IPS DF 4.7 (cell line): ENCODE data around the gene POLE.
"Not testable (repeated sequence)": the region's sequence is repeated elsewhere in the genome, so short reads cannot be mapped to it uniquely, and the experiment has no call there.

Experiments
- DNase-seq: peaks from one replicate; pipeline ENCODE4 v3.0.0-alpha.2; 2013; ENCODE audit warnings: low spot score; ENCODE audit errors: extremely low read depth

POLE gene

DNA sequence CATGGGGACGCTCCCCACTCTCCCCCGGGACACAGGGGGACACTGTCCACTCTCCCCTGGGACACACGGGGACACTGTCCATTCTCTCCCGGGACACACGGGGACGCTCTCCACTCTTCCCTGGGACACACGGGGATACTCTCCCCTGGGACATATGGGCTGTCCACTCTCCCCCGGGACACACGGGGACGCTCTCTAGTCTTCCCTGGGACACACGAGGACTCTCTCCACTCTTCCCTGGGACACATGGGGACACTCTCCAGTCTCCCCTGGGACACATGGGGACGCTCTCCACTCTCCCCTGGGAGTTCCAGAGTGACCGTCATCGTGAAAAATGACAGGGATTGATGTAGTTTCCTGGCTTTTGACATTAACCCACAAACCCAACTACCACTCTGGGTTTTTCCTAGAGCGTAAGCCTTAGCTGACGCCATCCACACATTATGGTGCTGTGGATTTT lies 71.5 kb downstream of the POLE start:
- no peak for DNase-seq

DNA sequence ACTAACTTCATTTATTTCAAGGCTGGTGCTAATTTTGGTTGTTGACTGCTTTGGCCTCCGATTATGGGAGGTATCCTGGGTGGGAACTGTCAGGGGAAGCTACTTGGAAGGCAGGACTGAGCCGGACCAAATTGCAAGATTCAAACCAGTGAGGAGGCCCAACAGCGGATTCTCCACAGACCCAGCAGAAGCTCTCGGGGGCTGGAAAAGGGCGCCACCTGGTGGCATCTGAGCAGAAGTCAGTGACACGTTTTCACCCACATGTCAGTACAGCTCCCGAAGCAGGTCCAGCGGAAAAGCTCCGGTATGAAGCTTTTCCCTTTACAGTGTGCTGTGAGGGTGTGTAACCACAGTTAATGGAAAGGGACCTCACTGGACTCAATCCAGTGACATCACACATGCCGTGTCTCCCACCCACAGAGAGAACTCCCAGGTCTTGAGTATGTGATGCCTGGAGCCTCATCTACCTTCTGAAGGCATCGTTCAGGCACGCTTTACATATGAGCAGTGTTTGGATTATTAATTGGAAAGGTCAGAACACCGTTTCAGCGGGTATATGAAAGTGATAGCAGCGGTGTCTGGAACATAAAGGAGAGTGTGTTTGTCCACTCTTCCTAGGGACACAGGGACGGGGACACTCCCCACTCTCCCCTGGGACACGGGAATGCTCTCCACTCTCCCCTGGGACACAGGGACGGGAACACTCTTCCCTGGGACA lies 72.1 kb downstream of the POLE start:
- no peak for DNase-seq

DNA sequence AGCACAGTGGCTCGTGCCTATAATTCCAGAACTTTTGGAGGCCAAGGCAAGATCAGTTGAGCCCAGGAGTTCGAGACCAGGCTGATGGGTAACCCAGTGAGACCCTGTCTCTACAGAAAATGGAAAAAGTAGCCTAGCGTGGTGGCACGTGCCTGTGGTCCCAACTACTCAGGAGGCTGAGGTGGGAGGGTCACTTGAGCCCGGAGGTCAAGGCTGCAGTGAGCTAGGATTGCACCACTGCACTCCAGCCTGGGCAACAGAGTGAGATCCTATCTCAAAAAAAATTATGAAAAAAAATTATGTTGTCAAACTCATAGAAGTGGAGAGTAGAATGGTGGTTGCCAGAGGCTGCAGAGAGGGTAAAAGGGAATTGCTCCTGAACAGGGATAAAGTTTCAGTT lies 73.1 kb downstream of the POLE start:
- no peak for DNase-seq

DNA sequence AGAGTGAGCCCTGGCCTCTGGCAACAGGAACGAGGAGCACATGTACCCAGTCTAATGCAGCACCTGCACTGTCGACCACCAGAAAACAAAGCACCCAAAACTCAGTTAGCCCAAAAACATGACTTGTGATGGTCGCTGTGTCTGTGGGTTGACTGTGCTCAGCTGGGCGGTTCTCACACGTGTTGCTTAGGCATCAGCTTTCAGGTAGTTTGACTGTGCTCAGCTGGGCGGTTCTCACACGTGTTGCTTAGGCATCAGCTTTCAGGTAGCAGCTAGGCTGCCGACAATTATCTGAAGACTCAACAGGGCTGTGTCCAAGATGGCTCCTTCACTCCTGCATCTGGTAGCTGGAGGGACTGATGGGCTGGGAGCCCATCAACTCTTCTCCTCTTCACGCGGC lies 75.5 kb downstream of the POLE start:
- no peak for DNase-seq

DNA sequence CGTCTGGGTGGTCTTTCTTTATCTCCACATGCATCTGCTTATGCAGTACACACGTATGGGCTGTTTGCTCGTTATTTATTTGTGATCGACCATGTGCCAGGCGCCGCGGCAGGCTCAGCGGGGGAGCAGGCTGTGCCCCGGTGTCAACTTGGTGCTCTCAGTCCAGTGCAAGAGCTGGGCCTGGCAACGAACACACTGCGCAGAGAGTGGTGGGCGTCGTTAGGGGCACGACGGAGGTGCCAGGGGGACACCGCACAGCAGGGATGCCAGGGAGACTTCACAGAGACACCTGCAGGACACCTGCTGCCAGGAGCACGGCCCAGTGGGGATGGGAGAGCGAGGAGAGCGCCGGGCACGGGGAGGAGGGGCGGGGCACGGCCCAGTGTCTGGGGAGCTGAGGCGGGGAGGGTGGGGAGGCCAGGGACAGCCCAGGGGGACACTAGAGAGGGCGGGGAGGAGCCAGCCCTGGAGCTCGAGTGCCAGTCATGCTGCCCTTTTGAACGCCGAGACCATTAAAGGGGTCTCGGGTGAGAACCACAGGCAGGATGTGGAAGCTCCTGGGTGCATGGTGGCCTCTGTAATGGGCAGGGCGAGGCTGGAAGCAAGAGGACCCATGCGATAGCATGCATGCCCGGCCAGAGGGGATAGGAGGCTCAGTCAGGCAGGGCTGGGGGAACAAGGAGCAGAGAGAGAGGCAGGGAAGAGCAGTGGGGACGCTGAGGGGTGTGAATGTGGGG lies 76.1 kb downstream of the POLE start:
- no peak for DNase-seq

DNA sequence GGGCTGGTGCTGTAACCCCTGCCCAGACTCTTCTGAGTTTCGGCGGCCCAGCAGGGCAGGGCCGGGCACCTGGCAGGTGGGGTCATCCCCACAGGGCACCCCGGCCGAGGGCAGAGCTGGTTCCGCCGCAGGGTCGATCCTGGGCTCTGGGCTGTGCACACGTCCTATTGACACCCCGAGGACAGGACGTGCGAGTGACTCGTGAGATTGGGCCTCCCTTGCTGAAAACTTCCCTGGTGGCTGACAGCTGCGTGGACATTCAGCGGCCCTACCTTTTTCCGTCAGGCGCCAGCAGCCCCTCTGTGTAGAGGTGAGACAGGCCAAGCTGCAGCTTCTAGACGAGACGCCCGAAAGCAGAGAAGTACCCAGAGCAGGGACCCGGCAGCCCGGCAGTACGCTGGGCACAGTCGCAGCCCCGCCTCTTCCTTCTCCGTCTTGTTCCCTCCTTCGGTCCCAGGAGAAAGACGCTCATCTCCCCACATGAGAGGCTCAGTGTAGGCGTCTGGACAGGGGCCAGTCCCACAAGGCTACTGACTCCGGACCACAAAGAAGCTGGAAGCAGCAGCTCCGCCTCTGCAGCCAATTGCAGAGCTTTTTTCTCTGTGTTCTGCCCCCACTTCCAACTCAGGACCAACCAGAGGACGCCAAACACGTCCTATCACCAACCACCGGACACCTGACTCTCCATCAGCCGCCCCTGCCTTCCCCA lies 76.9 kb downstream of the POLE start, which contains the start of gene LRCOL1:
LRCOL1 (minus strand) TSS at position 532 of the 709 bp plus-strand sequence. CDS start 4,331 bp downstream, outside the sequence.
- no peak for DNase-seq

DNA sequence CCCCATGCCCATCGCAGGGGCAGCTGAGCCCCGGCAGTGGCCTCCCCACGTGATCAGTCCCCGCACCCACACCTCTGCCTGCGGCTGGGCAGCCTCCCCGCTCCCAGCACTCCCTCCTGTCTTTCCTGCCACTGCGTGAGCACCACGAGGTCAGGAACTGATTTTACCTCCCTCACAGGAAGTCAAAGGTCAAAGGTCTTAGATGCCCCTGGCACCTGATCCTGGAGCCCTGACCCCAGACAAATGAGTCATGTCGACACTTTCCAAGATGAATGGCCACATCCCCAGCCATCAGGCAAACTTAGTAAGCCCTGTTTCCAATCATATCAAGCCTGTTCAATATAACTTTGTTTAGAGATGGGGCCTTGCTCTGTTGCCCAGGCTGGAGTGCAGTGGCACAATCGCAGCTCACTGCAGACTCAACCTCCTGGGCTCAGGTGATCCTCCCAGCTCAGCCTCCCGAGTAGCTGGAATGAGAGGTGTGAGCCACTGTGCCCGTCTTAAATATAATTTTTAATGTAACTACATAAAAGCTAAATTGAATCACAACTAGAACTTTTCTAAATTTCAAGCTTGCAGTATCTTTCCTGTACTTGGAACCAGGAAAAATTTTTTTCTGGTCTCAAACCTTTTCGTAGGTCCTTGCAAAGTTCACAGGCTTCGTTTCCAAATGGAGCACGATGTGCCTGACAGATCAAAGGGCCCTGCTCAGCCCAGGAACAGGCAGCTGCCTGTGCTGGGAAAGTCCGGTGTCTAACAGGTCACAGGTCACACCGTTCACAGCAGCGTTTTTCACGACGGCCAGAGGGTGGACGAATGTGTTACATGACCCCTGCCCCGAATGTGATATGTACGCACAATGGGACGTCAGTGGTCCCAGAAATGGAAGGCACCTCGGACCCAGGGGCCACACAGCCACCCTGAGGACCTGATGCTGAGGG lies 78.6 kb downstream of the POLE start:
- no peak for DNase-seq

DNA sequence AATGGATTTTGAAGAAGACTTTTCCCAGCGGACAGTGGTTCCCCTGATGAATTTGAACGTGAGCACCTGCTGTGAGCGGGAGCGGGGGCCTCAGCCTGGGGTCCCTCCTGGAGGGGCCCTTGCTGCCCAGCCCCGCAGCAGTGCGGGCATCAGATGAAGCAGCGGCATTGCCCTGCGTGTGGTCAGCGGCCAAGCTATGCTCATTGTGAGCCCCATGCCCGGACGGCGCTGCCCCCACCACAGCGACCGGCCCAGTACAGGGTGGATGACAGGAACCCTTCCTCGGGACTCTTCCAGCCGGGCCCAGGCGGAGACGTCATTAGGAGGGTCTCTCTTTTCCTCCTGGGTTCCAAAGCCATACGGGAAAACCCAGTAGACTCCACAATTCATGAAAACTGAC lies 80.2 kb downstream of the POLE start:
- no peak for DNase-seq

DNA sequence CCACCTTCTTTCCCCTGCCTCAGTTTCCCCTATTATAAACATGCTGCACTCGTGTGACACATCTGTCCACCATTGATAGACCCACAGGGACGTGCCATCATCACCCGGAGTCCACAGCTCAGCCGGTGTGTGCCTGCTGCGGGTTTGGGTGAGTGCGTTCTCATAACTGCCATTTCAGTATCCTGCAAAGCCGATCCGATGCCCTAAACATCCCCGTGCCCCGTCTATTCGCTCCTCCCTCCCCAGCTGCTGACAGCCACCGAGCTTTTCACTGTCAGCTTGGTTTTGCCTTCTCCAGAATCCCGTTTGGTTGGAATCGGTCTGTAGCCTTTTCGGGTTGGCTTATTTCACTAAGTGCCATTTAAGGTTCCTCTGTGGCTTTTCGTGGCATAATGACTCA lies 80.7 kb downstream of the POLE start:
- DNase-seq, result no peak

DNA sequence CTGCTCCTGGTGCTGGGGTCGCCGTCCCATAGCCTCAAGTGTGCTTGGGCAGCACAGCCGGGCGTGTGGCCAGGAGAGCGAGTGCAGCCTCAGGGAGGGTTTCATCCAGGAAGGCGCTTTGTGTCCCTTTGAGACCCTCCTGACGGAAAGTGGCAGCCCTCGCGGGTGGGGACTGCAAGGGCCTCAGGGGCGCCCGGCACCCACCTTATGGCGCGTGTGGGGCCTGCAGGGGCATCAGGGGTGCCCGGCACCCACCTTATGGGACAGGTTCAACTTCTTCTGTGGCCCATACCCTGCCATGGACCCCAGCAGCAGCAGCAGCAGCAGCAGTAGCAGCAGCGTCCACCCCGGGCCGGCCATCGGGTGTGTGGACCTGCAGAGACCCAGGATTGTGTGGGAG lies 81.2 kb downstream of the POLE start:
- DNase-seq, result no peak

DNA sequence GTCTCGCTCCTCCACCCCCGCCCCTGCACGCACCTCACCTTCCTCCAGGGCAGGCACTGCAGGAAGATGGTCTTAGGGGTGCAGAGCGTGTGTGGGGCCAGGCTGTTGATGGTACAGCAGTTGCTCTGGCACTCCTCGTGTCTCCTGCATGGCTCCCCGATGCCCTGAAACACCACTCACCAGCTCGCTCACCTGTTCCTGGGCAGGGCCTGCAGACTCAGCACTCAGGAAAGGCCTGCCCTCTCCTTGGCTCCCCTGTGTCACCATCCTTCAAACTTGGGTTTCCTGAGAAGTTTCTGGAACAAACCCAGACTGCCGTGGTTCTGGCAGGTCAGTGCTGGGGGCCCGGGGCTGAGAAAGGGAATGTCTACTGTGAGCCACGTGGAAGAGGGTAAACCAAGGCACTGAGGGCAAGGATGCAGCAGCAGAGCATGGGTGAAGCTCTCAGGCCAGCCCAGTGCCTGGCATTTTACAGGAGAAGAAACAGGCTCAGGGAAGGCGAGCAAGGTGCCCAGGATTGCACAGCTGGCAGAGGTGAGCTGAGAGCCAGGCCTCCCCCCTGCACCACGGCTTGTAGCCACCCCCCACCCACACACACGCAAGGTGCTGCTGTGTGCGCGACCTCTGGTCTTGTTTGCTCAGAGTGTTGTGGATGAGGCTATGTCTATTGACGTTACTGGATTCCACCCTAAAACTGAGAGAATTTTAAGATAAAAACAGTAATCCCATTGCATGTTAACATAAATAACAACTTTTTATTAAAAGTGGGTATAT lies 82.3 kb downstream of the POLE start:
- DNase-seq, result no peak

DNA sequence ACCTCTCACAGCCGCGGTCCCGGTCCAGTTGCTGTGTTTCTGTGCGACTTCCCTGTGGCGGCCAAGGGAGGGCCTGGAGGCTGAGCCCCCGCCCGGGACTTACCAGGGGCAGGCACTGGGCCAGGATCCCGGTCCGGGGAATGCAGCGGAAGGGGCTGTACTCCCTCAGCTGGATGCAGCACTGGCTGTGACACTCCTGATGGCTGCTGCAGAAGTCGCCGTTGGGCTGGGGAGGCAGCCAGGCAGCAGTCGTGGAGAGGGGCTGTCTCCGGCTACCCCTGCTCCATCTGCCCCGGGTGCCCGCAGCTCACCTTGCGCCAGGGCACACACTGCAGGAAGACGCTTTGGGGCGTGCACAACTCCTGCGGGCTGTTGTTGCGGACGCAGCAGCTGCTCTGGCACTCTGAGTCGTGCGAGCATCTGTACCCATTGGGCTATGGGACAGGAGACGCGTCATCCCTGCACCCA lies 83.0 kb downstream of the POLE start:
- no peak for DNase-seq

DNA sequence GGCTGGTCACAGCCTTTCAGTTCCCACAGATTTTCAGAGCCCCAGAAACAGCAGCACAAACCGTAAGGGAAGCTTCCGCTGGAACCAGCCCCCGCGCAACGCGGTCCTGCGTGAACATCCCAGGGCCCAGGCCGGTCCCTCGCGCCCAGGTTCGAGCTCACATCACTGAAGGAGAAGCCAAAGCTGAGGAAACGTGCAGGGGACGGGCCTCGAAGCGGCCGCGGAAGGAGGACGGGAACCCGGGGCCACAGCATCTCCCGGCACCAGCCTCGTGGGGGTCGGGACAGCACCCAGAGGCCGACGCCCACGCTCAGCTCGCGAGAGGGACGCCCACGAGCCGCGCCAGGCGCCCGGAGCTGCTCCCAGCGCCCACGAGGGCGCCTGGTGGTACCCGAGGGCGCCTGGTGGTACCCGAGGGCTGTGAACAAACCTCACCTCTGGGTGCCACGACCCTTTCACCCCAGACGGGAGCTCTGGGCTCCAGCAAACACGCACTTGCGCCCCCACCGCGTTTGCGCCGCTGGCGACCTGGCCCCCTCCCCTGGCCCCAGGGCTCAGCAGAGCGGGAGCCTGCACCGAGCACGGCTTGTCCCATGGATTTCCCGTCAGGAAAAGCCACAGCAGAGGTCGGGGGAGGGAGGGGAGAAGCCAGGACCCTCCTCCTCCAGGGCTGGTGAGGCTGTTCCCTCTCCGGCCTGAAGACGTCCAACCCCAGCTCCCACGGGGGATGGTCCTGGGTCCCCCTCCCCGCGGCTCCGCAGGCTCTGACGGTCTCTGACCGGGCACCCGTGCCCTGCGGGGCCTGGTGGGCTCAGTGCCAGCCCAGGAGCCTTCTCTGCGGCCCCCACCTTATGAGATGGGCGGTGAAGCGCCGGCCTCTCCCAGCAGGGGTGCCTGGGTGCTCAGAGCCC lies 83.6 kb downstream of the POLE start:
- DNase-seq, result no peak

DNA sequence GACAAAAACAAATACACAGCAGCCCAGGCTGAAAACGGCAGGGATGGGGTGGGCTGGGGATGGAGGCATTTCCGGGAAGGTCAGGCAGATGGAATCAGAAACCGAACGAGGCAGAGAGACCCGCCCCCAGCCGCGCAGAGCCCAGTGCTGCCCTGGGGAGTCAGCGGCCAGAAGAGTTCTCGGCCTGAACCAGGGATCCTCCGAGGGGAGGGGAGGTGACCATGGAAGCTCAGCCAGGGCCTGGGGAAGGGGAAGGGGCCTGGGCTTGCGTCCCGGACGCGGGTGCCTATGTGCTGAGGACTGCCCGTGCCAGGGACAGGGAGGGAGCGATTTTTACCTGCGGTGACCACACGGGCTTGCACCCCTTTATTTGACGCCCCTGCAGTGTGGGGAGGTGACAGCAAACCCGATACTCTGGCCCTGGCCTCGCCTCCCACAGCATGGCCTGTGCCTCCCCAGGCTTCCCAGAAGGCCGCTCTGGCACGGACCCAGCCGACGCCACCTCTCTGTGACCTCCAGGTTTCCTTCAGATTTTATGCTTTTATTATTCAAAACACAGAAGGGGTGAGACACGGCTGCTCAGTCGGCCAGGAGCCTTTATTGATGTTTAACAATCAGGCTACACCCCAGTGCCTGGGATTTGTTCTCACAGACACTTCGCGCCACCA lies 84.4 kb downstream of the POLE start:
- DNase-seq, result no peak

DNA sequence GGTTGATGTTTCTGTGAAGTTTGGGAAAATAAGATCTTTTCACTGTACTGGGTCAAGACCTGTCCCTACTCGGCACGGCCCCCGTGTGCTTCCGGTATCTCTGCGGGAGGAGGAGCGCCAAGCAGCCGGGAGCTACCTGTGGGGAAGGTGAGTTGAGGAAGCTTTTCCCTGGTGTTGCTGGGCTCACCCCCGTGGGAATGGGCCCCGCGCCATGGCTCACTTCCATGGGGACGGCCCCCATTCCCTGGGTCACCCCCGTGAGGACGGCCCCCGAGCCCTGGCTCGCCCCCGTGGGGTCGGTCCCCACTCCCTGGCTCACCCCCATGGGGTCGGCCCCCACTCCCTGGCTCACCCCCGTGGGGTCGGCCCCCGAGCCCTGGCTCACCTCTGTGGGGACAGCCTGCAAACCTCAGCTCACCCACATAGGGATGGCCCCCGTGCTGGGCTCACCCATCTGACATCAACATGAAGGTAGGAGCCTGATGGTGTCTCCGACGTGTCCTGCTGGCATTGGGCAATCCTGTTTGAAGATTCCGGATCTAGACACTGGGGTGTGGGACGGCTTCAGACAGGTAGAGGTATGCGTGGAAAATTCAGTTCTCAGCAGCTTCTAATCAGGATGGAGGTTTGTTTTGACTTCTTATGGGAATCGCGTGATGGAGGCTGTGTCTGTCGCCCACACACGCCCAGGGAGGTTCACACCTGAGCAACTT lies 85.8 kb downstream of the POLE start:
- DNase-seq, result no peak

DNA sequence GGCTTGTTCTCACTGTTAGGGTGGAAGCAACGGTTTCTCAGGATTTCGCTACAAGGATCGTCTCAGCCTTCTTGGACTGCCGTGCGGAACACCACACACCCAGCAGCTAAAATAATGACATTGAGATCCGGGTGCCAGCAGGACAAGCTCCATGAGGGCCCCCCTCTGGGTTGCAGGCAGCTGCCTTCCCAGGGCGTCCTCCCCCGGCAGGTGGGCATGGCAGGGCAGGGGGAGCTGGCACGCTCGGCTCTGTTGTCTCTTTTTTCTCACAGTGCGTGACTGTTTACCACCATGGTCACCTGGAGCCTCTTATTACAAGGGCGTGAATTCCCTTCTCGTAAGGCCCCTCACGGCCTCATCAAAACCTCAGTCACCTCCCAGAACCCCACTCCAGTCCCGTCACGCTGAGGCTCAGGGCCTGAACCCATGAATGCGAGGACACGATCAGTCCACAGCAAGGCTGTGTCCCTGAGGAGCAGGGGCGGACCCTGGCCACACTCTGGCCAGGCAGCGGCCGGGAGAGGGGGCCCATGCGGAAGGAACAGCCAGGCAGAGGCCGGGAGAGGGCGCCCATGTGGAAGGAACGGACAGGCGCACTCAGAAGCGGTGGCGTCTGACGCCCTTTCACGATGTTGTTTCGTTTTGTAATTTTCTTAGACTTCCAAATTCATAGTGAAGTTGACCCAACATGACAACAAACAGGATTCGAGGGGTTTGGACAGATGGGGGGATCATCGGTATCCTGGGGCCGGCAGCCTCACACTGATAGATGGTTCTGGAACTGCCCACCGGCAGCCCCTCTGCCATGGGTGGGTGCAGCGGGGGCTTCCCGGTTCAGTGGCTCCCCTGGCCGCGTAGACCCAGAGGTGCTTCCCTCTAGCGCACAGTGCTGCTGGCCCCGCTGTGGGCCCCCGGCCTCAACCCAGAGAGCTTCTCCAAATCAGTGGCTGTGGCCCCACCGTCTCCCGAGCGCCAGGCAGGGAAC lies 86.8 kb downstream of the POLE start:
- no peak for DNase-seq

DNA sequence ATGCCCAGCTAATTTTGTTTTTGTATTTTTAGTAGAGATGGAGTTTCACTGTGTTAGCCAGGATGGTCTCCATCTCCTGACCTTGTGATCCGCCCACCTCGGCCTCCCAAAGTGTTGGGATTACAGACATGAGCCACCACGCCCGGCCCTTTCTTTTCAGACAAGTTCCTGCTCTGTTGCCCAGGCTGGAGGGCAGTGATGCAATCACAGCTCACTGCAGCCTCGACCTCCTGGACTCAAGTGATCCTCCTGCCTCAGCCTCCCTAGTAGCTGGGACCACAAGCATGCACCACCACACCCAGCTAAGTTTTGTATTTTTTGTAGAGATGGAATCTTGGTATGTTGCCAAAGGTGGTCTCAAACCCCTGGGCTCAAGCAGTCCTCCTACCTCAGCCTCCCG lies 87.6 kb downstream of the POLE start:
- not testable (repeated sequence) for DNase-seq
